ENCODE results near the gene INPP5A.
"Not testable (repeated sequence)": the region's sequence is repeated elsewhere in the genome, so short reads cannot be mapped to it uniquely, and the experiment has no call there.

Gene INPP5A

DNA sequence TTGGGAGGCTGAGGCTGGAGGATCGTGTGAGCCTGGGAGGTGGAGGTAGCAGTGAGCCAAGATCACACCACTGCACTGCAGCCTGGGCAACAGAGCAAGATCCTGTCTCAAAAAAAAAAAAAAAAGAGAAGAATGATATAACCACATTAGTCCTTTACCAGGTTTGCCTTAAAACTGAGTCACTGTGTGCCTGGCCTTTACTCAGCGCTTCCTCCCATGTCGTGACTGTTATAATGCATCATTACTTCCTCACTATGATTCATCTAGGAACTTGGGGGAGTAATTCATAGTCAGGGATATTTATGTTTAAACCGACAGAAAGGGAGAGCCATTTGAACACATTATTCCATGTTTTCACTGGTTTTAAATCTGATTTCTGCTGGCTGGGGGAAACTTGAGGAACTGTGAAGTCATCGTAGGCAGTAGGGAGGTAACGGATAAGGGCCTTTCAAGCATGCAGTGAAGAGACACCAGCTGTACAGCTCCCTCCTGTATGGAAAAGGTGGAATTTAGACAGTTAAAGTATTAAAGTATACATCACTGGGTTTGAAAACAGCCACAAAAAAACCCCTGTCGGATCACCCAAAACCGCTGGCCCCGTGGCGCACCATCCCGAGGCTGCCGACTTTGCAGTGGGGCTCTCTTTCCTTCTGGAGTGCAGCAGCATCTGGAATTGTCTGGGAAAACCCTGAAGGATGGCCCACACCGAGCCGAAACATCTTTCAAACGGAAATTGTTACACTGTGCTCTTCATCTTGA is 128.5 kb downstream of the INPP5A start:
- no peak for DNase-seq

DNA sequence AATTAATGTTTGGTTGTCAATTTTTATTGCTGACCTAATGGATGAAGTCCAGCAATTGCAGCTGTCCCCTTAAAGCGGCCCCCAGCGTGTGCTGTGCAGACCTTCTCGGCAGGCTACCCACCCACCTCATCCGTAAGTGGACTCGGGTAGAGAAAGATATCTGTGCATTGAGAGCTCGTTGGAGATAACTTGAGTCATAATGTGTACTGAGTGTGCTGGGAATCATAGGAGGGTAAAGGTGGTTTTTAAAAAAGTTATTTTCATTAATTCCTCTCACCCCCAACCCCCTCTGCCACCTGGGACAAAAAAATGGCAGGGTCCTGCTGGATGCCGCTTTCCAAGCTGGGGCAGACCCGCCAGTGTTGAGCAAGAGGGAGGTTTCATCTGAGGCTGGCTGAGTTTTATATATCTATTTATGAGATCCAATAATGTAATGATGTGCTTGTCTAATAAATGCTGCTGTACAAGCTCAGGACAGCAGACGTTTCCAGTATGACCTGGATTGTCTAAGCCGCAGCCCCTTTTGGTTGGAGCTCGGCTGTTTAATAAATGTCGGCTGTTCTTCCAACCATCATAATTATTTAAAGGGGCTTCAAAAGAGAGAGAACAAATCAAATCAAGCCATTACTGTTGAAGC is 129.2 kb downstream of the INPP5A start:
- no peak for DNase-seq

DNA sequence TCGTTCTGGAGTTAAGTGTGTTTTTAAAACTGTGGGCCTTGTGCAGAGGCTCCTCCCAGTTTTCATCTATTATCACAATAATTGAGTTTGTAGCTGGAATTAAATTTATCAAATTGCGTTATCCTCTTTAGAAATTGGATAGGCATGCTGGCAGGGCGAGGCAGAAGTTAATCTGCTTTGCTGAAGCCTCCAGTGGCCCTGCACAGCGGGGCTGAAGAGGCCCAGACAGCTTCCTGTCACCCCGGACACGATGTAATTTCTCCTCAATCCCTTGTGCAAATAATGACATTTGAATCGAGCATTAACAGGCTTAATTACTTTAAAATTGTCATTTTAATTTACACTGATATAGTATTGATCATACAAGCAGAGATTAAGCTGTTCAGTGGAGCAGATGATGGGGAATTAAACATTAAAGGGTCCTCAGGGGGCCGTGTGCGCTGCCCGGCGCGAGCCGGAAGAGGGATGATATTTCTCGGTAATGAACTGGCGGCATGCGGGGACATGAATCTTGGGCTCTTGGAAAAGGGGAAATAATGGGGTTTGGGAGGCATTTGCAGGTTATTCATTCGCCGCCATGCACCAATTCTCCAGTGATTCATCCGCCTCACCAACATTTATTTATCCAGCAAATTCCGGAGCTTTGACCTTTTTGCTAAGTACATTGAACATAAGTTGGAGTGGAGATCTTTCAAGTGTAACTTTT is 129.9 kb downstream of the INPP5A start:
- no peak for DNase-seq

DNA sequence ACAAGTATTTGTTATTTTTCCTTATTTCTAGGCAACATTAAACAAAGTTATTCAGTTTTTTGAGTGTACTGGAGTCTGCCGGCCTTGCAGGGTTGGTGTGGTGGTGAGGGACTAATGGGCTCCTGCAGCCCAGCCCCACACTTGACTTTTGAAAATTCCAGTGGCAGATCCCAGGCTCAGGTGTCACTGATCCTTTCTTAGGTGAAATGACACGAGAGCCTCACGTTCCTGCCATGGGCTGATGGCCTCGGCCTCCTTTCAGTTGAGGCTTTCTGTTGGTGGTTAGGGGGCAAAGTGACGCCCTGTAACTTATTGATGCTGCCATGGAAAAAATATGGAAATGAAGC is 130.4 kb downstream of the INPP5A start:
- no peak for DNase-seq

DNA sequence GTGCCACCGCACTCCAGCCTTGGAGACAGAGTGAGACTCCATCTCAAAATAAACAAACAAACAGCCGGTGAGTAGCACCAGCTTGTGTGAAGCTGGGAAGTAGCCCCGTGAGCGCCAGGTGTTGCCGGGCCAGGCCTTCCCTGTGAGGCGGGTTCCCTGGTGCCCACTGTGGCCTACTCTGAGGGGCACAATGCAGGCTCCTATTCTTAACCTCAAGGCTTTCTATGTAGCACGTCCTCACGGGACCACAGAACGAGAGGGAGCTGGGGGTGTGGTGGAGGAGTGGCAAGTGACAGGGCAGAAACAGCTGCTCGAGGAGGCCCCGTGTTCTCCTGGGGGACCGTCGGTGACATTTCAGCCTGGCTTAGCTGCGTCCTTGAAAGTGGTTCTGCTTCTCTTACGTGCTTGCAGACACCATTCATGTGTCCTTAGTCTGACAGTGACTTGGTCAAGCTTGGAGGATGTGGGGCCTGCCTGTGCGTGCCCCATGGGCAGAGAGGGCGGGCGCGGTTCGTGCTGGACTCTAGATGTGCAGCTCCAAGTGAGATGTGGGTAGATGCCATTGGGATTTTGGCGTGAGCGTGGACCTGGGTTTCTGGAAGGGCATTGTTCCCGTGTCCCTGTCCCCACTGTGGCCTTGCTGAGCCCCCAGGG is 131.7 kb downstream of the INPP5A start:
- DNase-seq, result no peak

DNA sequence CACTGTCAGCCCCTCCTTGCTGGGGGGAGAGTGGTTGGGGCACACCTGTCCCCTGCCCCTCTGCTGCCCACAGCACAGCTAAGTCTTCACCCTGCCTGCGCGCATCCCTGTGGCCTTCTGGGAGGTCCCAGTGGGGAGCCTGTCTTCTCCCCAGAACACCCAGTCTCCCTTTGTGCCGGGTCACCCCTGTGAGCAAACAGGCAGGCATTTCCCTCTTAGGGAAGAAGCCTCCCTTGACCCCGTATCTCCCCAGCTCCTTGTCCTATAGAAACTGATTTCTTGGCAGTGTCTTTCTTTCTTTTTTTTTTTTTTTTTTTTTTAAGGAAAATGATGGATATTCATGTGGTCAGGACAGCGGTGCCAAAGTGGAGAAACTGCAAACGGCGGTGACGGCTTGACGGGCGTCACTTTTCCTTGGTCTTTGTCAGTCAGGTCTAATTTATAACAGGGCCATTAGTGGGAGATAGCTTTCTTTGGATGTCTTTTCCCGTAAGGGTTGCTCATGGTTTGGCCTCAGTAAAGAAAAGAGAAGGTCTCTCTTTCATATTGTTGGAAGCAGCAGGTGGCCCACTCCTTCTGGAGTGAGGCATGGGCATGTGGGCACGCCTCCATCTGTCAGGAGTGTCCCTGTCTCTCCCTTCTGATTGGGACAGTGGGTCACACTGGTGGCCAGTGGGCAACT is 133.1 kb downstream of the INPP5A start:
- no peak for DNase-seq

DNA sequence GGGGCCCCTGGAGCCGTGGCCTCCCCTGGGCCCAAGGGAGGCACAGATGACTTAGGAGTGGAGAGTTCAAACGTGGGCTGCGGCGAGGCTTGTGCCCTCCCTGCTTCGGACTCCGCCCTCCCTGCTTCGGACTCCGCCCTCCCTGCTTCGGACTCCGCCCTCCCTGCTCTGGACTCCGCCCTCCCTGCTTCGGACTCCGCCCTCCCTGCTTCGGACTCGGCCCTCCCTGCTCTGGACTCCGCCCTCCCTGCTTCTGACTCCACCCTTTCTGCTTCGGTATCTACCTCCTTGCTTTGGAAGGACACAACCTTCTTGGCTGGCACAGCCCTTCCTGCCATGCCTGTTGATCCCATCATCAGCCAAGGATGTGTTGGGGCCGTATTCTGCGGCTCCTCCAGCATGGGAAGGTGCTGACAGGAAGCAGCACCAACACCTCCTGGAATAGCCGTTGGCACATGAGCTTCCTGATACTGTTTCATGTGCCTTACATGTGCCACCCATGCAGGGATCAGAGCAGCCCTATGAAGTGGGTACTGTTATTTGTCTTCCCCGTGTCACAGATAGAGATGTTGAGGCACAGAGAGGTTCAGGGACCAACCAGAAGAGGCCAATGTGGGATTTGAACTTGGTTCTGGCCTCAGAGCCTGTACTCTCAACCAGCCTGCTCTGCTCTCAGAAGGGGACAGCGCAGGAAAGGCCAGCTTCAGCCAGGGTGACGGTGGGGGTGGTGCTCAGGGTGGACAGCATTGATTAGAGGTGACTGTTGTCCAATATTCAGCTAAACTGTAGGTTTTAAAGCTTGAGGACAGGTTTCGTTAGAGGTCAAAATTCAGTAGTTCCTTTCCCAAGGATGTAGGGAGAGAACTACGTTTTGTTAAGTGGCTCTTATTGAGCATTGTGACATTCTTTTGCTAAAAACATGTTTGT is 133.9 kb downstream of the INPP5A start:
- no peak for DNase-seq

DNA sequence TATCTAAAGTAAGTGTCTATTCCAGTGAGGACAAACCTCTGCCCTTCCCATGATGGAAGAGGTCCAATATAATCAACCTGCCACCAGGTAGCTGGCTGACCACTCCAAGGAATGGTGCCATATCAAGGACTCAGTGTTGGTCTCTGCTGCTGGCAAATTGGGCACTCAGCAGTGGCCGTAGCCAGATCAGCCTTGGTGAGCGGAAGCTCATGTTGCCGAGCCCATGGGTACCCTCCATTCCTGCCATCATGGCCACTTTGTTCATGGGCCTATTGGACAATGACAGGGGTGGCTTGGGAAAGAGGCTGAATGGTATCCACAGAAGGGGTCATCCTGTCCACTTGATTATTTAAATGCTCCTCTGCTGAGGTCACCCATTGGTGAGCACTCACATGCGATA is 136.2 kb downstream of the INPP5A start:
- DNase-seq, result not testable (repeated sequence)

DNA sequence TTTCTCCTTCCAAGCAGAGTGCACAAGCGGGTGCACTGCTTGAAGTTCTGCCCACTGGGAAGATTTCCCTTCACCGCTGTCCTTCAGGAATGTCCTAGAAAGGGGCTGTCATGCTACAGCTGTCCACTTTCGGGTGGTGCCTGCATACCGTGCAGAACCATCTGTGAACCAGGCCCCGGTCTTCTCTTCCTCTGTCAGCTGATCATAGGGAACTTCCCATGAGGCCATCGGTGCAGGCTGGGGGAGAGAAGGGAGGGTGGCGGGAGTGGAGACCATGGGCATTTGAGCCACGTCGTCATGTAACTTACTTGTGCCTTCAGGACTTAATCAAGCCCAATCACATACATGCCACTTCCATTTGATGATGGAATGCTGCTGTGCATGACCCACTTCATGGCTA is 136.7 kb downstream of the INPP5A start:
- DNase-seq, result no peak

DNA sequence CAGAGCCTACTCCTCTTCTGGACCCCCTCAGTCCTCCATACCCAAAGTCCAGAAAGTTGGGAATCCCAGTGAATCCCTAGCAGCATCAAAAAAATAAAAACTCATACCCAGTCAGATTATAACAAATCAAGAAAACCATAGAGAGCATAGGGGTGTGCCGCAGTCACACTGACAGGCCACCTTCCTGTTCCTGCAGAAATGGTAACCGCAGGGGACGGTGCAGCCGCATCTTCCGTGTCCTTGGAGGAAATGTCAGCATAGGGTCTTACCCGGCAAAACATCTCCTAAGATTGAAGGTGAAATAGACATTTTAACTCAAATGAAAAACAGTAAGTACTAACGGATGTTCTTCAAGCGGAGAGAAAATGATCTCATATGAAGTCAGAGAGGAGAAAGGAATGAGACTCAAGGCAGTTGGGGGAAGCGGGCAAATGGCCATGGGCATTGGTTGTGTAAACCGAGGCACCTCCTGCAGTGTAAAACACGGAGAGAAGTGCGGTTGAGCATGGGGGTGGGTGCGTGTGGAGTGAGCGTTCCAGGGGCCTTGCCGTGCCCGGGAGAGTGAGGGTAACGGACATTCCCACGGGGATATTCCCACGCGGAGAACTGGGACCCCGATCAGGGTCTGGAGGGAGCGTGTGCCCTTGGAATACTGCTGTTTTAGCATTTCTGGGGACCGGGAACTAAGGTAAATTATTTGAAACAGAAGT is 137.6 kb downstream of the INPP5A start:
- DNase-seq, result no peak

DNA sequence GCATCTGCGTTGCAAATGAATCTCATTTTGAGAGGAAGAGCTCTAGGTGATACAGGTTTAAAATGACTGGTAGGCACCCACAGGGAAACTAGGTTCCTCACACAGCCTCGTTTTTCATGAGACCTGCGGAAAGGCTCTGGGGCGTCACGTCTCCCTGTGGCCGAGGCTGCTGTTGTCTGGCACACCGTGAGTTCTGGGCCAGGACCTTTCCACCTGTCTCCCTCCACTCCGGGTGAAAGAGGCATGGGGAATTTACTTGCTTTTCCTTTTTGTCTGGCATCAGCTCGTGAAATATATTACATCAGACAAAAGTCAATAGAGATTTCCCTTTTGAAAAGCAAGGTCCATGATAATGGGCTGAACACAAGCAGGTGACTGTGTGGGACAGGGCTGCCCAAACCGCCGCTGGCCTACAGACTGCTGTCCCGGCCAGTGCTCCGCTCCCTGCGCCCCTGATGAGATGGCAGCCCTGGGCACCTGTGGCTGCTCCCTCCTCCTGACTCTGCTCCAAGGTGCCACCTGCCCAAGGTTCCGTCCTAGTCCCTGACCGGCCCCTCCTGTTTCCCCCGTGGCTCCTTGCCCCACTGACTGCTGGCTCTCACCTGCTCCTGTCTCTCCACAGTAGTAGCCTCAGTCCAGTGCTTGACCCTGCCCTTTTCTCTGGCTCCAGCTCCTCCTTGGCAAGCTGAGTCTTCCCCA is 138.8 kb downstream of the INPP5A start:
- no peak for DNase-seq

DNA sequence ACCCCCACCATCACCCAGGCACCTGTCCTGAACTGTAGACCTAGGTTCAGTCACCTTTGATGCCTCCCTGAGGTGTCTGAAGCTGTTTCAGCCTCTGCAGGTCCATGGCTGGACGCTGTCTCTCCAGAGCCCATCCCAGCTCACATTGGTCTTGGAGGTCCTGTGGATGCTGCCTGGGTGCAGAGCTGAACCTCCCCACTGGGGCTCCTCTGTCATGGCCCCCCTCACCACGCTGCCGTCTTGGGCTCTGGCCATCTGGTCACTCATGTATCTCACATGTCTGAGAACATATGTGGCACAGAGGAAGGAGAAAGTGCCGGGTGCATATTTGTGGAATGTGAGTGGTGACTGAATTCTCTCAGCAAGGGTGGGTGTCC is 139.5 kb downstream of the INPP5A start:
- no peak for DNase-seq

DNA sequence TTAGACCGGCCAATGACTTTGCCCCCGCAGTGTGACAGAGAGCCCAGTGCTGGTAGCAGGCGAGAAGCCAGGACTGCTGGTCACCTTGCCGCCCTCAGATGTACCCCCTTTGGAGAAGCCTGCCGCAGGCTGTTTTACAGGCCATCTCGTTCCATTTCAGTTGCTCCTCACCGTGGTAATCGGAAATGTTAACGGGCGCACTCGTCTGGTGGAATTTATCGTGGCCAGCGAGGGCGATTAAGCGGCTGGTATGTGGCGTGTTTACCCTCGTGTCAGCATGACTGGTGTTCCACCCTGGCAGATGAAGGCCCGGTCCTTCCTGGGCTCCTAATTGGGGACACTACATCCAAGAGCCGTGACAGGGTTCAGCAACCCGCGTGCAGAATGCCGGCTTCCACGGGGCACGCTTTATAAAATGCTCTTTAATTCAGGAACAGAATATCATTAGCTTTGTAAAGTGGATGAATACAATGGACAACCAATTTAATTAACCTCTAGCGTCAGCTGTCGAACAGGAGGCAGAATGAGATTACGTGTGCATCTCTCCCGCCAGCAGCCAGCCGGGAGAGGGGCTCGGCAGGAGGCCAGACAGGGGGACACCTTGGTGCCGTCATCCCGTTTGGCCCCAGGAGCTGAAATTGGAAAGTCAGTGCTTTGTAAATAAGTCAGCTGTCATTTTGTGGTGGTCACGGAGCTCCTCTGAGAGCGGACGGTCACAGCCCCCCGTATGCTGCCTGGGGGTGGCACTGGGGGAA is 140.1 kb downstream of the INPP5A start:
- no peak for DNase-seq

DNA sequence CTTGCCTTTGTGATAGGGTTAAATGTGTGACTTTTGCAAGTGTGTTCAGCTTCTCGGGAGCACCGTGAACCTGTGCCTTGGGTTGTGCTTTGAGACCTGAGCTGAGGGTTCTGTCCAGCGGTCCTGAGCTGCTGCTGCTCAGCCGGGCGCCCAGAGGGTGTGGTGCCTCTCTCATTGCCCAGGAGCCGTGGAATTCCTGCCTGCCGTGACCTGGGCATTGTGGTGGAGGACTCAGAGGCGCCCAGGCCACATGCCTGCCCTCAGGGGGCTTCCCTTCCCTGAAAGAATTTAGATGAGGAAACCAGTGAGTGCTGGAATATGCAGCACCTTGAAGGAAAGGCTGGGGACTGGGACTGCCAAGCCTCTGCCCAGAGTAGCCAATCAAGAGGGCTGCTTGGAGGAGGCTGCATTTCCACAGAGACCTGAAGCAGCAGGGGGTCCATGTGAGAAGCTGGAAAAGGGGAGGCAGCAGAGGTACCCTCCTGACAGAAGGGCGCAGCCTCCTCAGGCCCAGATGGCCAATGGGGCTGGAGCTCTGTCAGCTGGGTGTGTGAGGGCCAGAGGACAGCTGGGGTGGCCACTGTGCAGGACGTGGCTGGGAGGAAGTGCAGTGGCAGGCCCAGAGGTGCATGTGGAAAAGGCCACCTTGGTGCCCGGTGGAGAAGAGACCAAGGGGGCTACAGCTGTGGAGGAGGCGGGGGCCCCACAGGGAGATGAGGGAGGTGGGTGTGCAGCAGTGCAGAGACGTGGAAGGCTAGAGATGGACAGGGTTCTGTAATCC is 141.0 kb downstream of the INPP5A start:
- no peak for DNase-seq

DNA sequence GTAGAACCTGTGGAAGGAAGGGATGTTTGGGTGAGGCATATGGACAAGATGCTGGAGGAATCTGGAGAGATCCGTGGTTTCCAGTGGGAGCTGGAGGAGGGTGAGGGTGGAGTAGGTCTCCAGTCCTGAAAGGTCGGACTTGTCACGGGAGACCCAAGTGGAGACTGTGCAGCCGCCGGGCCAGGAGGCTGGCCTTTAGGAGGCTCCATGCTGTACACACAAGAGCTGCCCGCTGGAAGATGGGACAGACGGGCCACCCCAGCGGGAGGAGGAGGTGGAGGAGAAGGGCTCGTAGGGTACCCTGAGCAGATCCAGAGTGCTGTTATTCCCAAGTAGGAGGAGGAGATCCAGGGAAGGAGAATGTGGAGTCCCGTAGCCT is 141.6 kb downstream of the INPP5A start:
- no peak for DNase-seq

DNA sequence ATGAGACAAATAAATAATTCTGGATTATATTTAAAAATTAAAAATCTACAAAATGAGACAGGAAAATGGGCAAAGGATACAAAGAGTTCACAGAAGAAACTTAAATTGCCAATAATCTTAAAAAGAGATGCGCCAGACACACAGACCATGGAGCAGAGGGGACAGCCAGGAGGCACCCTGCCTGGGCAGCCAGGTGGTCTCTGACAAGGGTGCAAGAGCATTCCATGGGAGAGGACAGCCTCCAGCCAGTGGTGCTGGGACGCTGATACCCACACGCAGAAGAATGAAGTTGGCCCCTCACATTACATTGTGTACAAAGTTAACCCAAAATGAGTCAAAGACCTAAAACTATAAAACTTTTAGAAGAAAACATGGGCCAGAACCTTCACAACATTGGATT is 142.1 kb downstream of the INPP5A start:
- DNase-seq, result no peak

DNA sequence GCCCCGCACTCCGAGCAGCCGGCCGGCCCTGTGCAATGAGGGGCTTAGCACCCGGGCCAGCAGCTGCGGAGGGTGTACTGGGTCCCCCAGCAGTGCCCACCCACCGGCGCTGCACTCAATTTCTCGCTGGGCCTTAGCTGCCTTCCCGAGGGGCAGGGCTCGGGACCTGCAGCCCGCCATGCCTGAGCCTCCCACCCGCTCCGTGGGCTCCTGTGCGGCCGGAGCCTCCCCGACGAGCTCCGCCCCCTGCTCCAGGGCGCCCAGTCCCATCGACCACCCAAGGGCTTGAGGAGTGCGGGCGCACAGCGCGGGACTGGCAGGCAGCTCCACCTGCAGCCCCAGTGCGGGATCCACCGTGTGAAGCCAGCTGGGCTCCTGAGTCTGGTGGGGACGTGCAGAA is 143.2 kb downstream of the INPP5A start:
- DNase-seq, result not testable (repeated sequence)

DNA sequence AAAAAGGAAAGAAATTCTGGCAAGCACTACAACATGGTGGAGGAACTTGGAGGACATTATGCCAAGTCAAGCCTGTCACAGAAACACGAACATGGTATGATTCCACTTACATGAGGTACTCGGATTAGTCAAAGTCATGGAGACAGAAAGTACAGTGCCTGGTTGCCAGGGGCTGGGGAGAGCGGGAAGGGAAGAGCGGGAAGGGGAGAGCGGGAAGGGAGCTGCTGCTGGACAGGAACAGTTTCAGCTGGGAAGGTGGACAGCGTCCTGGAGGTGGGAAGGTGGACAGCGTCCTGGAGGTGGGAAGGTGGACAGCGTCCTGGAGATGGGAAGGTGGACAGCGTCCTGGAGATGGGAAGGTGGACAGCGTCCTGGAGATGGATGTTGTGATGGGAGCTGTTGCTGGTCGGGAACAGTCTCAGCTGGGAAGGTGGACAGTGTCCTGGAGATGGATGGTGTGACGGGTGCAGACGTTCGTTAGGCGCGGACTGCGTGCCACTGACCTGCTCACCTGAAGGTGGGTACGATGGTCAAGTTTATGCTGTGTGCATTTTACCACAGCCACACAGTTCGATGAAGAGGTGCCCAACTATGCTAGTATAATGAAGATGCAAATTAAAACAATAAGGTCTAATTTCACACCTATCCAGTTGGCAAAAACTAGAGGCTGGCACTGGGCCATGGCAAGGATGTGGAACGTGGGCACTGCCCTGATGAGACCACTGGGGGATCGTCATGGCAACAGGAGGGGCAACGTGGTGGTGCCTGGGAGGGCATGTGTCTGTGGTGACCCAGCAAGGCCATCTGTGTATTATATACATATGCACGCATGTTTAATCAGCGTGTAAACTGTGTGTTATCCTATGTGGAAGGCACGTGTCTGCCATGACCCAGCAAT is 144.5 kb downstream of the INPP5A start:
- no peak for DNase-seq
